NCI-H446 (cell line): ENCODE results near the gene NBPF1.
"Not testable (repeated sequence)": the region's sequence is repeated elsewhere in the genome, so short reads cannot be mapped to it uniquely, and the experiment has no call there.

Experiments used
- DNase-seq, 2 experiments: peaks; one replicate each; lab custom pipeline; 2025; lab: John Stamatoyannopoulos, UW

NBPF1 gene

DNA sequence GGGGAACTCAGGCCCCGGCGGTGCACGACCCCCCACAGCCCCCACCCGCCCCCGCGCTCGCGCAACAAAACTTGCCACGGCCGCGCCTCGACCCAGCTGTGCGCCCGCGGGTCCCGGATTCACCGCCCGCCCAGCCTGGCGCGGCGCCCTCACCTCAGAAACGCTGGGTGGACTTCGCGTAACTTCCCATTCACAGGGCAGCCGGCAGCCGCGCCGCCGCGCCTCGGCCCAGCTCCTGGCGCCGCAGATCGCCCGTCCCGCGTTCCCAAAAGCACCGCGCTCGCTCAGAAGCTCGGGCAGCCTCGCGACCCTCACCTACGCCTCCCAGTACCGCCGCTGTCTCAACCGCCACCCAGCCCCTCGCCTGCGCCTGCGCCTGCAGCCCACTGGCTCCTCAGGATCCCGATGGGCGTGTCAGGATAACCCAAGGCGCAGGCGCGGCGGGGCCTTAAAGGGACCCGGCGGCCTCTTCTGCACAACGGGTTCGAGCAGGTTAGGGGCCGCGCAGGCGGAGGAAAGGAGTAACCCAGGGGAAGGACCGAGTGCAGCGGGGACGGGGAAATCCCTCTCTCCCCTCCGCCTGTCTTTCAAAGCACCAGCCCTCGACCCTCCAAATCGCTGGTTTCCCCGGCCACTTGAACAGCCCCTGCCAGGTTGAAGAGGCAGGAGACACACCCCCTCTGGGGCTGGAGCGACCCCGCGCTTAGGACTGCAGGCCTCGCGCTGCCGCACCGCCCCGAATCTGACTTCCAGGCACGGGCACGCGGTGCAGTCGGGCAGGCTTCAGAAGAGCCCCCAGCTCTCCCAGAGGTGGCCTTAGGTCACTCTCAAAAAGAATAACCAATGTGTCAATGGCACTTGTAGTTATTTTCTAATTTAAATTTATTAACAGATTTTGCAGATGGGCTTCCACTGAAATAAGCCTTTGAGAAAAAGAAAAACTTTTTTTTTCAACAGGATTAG lies at the start of gene NBPF1:
NBPF1 (minus strand) TSS at position 380 of the 963 bp plus-strand sequence.
- peak; percentile 99 to 100 for DNase-seq

DNA sequence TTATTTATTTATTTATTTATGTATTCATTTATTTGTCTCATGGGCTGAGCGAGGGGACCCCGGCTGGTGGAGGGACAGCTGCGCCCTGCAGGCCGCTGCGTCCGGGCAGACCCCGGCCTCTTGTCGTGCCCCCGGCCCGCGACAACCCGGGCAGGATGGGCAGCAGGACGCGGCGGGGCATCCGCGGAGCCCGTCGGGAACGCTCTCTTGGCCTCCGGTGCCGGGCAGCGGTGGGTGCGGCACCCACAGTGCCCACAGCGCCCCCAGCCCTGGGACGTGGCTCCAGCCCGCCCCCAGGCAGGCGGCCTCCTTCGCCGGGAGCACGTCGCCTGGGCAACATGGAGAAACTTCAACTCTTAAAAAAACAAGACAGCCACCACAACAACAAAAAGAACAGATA lies 44.9 kb upstream of the NBPF1 start:
- DNase-seq: not testable (repeated sequence)

DNA sequence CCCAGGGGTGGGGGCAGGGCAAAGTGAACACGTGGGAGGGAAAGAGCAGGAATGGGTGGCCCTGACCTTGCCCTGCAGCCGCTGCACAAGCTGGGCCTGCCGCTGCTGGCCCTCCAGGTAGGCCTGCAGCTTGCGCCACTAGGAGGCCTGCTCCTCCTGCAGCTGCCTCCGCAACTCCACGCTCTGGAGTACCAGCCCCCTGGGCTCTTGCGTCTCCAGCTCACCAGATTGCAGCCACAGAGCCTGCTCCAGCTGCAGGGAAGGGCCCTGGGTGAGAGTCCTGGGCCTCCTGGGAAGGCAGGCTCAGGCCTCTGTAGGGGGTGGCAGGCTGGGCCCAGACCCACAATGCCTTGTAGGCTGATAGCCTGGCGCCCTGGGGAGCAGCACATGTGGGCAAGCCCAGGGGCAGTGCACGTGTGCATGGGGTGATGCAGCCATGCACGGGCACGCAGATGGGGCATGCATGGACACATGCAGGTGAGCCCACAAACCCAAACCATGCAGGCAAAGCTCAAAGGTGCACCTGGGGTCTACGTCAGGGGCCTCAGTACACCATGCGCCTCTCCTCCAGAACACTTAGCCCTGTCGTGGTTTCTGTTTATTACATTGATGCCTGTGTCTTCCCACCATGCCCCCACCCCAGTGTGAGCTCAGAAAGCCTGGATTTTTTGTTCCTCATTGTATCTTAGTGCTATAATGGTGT lies 43.8 kb upstream of the NBPF1 start:
- DNase-seq: not testable (repeated sequence)

DNA sequence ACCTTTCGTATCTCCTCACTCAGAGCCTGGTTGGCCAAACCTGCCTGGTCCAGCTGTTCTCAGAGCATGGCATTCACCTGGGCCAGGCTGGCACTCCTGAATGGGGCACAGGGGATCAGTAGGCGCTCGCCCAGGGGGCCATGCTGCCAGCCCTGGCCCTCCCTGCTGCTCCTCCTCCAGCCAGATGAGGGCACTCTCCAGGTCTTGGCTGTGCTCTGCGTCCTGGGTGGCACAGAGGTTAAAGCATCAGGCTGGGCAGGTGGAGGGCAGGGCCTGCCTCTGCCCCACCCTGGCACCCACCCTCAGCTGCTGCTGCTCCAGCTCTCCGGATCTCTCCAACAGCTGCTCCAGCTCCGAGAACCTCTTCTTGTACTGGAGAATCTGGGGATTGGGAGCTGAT lies 43.2 kb upstream of the NBPF1 start:
- not testable (repeated sequence) for DNase-seq

DNA sequence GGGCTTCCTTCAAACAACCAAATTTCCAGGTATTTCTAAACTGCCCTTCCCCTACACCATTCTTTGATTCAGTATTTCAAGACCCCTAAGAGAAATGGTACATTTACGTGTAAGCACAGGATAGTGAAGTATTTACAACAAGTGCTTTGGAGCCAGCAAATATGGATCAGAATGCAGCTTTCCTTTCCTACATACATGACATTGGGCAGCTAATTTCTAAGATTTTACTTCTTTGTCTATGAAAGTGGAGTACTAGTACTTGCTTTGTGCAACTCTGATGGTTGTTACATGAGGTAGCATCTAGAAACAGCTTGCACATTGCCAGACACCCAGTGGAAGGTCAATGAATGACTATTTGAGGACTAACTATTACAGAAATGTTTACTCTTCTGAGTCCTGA lies 38.2 kb upstream of the NBPF1 start:
- not testable (repeated sequence) for DNase-seq

DNA sequence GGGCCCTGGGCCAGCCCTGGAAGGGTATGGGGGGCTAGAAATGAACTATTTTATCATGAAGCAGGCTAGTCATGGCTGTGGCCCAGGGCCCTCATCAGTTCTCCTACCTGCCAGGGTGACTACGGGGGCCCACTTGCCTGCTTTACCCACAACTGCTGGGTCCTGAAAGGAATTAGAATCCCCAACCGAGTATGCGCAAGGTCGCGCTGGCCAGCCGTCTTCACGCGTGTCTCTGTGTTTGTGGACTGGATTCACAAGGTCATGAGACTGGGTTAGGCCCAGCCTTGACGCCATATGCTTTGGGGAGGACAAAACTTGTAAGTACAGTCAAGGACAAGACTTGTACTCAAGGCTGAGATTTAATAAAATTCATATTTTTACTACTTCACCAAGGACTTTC lies 36.6 kb upstream of the NBPF1 start:
- DNase-seq: not testable (repeated sequence)

DNA sequence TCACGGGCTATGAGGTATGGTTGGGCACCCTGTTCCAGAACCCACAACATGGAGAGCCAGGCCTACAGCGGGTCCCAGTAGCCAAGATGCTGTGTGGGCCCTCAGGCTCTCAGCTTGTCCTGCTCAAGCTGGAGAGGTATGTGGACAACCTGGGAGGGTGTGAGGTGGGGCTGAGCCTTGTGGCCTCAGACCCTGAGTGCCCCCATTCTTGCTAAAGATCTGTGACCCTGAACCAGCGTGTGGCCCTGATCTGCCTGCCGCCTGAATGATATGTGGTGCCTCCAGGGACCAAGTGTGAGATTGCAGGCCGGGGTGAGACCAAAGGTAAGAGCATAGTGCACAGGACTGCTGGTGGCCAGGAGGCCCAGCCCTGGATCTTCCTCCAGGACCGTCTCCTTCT lies 36.0 kb upstream of the NBPF1 start:
- not testable (repeated sequence) for DNase-seq

DNA sequence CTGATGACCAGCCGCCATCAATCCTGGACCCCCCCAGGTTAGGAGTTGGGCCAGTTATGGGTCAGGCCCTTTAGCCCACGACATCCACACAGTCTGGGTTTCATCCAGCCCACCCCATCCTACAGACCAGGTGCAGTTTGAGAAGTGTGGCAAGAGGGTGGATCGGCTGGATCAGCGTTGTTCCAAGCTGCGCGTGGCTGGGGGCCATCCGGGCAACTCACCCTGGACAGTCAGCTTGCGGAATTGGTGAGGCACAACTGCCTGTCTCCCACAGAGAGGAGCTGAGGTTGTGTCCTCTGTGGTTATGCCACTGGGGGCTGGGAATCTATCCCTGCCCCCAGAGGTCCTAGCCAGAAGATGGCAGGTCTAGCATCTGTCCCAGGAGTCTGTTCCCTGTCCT lies 35.4 kb upstream of the NBPF1 start:
- DNase-seq: not testable (repeated sequence)

DNA sequence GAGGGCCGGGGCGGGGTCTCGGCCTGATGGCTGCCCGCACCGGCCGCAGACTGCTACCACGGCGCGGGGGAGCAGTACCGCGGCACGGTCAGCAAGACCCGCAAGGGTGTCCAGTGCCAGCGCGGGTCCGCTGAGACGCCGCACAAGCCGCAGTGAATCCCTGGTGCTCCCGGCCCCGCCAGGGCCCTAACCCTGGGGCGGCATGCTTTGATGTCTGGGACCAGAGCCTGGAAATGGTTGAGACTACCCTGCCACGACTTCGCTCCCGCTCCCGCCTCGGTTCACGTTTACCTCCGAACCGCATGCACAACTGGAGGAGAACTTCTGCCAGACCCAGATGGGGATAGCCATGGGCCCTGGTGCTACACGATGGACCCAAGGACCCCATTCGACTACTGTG lies 34.9 kb upstream of the NBPF1 start:
- DNase-seq: not testable (repeated sequence)

DNA sequence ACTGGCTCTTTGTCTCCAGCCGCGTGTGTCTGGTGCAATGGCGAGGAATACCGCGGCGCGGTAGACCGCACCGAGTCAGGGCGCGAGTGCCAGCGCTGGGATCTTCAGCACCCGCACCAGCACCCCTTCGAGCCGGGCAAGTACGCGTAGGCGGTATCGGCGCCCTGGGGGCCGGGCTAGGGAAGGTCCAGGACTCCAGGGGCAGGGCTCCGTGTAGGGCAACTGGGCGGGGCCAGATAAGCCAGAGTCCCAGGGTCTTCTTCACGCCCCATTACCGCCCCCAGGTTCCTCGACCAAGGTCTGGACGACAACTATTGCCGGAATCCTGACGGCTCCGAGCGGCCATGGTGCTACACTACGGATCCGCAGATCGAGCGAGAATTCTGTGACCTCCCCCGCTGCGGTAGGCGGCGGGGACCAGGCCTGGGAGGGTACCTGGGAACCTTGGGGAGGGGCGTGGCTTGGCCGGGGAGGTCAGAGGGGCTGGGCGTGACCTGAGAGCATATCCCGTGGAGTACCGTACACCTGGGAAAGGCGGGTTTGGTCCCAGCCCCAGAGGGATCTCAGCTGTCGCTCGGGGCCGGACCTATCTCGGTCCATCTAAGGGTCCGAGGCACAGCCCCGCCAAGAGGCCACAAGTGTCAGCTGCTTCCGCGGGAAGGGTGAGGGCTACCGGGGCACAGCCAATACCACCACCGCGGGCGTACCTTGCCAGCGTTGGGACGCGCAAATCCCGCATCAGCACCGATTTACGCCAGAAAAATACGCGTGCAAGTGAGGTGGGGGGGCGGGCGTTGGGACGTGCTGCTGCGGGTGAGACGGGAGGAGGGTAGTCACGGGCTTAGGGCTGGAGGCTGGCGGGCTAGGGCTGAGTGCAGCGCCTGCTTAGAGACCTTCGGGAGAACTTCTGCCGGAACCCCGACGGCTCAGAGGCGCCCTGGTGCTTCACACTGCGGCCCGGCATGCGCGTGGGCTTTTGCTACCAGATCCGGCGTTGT lies 34.1 kb upstream of the NBPF1 start:
- DNase-seq: not testable (repeated sequence)

DNA sequence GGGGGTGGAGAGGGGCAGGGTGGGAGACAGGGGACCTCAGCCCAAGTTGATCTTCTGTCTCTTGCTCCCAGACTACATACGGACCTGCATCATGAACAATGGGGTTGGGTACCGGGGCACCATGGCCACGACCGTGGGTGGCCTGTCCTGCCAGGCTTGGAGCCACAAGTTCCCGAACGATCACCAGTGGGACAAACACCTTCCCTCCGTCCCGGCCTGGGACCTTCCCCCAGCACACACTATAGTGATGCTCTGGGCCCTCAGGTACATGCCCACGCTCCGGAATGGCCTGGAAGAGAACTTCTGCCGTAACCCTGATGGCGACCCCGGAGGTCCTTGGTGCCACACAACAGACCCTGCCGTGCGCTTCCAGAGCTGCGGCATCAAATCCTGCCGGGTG lies 33.4 kb upstream of the NBPF1 start:
- DNase-seq: not testable (repeated sequence)

DNA sequence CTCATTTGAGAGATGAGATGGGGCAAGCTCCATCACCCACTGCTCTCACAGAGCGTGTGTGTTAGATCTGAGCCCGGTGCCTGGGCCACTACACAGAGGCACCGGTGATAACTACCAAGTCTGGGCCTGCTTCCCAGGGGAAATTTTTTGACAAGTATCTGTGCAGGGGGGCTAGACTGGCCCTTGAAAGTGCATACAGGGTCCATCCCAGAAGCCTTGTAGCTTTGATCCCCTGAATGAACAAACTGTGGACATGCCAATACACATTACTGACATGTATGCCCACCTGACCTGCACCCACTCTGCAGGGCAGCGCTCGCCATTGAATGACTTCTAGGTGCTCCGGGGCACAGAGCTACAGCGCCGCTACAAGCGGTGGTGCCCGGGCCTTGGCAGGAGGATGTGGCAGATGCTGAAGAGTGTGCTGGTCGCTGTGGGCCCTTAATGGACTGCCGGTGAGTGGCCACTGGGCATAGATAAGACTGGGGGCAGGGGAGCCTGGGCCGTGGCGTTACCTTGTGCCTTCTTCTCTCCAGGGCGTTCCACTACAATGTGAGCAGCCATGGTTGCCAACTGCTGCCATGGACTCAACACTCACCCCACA lies 32.8 kb upstream of the NBPF1 start:
- not testable (repeated sequence) for DNase-seq

DNA sequence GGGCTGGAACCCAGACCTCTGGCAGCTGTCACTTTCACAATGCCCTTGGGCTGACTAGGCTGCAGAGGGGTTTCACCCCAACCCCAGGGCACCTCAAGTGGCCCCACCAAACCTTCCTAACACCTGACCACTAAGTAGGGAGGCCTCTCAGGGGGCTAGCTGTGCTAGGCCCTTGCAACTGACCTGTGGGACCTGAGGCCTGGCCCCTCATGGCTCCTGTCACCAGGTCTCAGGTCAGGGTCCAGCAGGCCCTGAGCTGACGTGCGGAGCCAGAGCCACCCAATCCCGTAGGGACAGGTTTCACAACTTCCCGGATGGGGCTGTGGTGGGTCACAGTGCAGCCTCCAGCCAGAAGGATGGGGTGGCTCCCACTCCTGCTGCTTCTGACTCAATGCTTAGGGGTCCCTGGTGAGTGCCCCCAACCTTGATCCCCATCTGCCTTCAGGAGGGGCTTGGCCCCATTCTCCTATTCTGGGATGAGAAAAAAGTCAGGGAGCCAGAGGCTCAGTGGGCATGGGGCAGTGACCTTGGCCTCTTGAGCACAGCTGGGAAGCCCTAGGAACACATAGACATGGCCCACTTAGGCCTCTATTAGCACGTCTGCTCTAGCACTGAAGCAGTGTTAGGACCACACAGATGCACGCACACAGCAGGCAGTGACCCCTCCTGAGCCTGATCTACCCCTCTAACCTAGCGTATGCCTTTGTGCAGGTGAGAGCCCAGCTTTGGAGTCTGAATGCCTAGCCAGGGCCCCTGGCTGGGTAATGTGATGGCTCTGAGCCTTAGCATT lies 32.1 kb upstream of the NBPF1 start:
- DNase-seq: not testable (repeated sequence)

DNA sequence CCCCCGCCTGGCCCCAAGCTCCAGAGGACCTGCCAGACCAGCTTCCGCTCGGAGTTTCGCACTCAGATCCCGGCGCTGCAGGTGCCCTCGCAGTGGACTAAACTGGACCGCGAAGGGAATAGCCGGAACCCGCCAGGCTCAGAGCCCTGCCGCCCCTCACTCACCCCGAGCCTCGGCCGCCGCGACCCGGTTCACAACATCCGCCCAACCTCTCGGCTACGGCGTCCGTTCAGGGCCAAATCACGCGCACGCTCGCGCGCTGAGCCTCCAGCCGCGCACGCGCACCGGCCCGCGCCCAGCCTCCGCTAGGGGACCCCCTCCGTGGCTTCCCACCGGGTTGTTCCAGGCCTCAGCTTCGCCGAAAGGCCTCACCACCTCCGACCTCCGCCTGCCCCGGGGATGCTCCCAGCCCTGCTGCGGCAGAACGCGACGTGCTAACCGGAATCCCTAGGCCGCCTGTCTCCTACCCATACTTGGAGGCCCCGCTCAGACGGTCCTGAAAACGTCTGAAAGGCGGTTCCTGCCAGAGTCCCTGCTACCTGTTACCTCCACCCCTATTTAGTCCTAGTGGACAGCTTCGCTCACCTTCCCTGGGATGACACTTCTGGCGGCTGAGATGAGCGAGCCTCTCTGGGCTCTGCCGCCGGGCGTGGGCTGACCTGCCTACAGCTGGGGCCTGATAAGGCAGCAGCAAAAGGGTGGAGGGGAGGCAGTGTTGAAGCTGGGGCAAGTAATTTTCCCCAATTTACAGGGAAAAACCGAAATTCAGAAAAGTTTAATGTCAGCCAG lies 31.3 kb upstream of the NBPF1 start:
- peak; percentile 99 to 100 for DNase-seq

DNA sequence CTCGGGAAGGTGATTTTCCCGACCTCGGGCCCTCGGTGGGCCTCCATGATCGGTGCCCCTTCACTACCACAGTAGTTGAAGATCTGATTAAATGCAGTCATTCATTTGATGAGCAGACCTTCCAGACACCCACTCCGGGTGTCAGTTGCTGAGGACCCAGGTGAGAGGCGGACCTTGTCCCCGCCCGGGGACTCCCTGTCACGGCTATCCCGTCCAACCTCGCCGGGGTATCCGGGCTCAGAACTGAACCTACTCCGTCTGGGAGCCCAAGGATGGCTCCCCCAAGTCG lies 30.8 kb upstream of the NBPF1 start:
- no peak for DNase-seq

DNA sequence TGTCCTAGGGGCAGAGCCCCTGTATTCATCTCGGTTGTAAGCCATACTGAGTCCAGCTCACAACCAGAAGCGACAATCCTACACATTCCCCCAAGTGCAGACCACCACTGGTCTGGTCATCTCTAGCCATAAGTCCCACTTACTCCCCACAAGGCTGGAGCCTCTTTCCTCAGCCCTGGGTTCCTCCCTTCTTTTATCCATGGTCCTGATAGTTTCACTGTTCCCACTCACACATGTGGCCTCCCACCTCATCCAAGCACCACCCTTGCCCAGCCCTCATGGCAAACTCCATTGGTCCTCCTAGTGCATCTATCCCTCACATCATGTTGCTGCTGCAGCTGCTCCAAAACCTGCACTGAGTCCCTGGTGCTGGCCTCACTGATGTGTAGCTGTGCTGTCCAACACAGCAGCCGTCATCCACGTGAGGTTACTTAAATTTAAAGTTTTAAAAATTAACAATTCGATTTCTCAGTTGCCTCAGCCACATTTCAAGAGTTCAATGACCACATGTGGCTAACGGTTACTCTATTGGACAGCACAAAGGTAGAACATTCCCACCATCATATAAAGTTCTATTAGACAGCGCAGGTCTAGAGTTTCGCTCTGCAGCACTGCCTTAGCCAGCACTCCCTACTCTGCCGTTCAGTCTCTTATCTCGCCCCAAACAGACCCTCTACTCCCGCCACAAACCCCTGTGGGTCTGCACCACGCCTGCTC lies 30.3 kb upstream of the NBPF1 start:
- peak in 1 of 2 experiments; percentile 43 for DNase-seq

DNA sequence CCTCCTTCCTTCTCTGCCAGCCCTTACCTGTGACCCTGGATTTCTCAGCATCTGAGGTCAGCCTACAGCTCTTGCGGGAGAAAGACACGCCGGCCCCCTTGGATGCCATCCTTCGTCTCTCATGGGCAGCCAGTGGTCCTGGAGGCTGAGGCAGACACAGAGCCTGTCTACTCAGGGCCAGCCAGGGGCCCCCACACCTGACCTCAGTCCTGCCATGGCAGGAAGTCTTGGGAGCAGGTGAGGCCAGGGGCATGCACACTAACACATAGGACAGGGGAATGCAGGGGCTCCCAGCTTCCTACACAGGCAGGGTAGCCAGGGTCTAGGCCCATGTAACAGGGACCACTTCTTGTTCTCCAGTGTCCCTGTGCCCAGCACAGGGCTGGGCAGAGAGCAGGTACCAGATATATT lies 29.6 kb upstream of the NBPF1 start:
- not testable (repeated sequence) for DNase-seq

DNA sequence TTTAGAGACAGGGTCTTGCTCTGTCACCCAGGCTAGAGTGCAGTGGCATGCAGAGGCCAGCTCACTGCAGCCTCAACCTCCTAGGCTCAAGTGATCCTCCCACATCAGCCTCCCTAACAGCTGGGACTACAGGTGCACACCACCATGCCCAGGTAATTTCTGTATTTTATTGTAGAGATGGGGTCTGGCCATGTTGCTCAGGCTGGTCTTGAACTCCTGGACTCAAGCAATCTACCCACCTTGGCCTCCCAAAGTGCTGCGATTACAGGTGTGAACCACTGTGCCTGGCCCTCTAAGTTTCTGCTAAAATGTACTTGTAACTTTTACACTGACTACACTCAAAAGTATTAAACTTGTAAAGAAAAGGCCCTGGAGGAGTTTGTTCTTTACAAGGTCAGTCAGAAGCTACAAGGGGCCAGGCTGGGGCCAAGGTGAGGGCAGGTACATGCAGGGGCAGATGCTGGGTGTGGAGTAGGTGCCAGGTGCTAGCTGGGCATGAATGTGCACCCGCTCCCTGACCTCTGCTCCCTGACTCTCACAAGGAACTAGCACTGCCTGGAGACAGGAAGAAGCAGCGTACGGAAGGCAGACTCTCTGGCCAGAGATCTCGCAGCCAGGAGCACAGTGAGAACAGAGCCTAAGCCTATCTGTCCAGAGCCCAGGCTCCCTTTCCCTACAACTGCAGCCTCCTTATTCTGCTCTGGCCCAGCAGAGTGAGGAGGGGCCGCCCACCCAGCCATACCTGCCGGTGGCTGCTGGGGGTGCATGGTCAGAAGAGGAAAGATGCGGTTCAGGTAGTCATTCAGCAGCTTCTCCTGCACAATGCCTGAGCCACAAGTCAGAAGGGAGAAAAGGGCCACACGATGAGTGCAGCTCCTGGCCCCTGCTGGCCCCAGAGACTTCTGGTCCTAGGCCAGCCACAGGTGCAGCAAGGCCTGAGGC lies 28.9 kb upstream of the NBPF1 start:
- DNase-seq: not testable (repeated sequence)
